ENCODE data around the gene TMEM141.

Gene TMEM141

GRCh38 chr9:136774416-136775045 lies 16.6 kb upstream of the TMEM141 start:
- DNase-seq (ENCODE audit: low spot score): peak; percentile 28
- no peak for ATAC-seq (ENCODE audit: low read depth)
- H3K27ac ChIP-seq (ENCODE audit: poor library complexity, severe bottlenecking): no peak overlapping the region
- peaks cover 3% of the 10 kb centered on the region for H3K27me3 ChIP-seq (ENCODE audit: insufficient read depth, poor library complexity, severe bottlenecking)
- H3K9me3 ChIP-seq (ENCODE audit: severe bottlenecking): no peaks in the 10 kb centered on the region
- no peak overlapping the region for H3K4me3 ChIP-seq (ENCODE audit: severe bottlenecking)
- no peaks in the 10 kb centered on the region for H3K4me1 ChIP-seq (ENCODE audit: insufficient read depth, poor library complexity, severe bottlenecking)
- no peak for TF ChIP-seq CTCF (IDR thresholded peaks at IDR 0.05; ENCODE audit: poor library complexity, severe bottlenecking)
- no peaks in the 10 kb centered on the region for H3K36me3 ChIP-seq (ENCODE audit: low read depth)

- ATAC-seq (ENCODE audit: low read depth) (no peak), DNase-seq (ENCODE audit: low spot score) (peak; percentile 38)
- no peak overlapping the region for H3K27ac ChIP-seq (ENCODE audit: poor library complexity, severe bottlenecking)
- no peaks in the 10 kb centered on the region for H3K36me3 ChIP-seq (ENCODE audit: low read depth)
- no peaks in the 10 kb centered on the region for H3K4me1 ChIP-seq (ENCODE audit: insufficient read depth, poor library complexity, severe bottlenecking)
- peaks cover 3% of the 10 kb centered on the region for H3K27me3 ChIP-seq (ENCODE audit: insufficient read depth, poor library complexity, severe bottlenecking)
- TF ChIP-seq CTCF (IDR thresholded peaks at IDR 0.05; ENCODE audit: poor library complexity, severe bottlenecking): no peak
- no peaks in the 10 kb centered on the region for H3K9me3 ChIP-seq (ENCODE audit: severe bottlenecking)
- no peak overlapping the region for H3K4me3 ChIP-seq (ENCODE audit: severe bottlenecking)
Observed at GRCh38 chr9:136775191-136775590, 16.0 kb upstream of the TMEM141 start.

GRCh38 chr9:136776947-136777346 lies 14.2 kb upstream of the TMEM141 start:
- H3K36me3 ChIP-seq (ENCODE audit: low read depth): no peaks in the 10 kb centered on the region
- ATAC-seq (ENCODE audit: low read depth) (no peak), DNase-seq (ENCODE audit: low spot score) (no peak)
- no peaks in the 10 kb centered on the region for H3K9me3 ChIP-seq (ENCODE audit: severe bottlenecking)
- no peak for TF ChIP-seq CTCF (IDR thresholded peaks at IDR 0.05; ENCODE audit: poor library complexity, severe bottlenecking)
- H3K27ac ChIP-seq (ENCODE audit: poor library complexity, severe bottlenecking): no peak overlapping the region
- no peak overlapping the region for H3K4me3 ChIP-seq (ENCODE audit: severe bottlenecking)
- H3K27me3 ChIP-seq (ENCODE audit: insufficient read depth, poor library complexity, severe bottlenecking): peaks cover 3% of the 10 kb centered on the region
- H3K4me1 ChIP-seq (ENCODE audit: insufficient read depth, poor library complexity, severe bottlenecking): no peaks in the 10 kb centered on the region

- ATAC-seq (ENCODE audit: low read depth) (no peak), DNase-seq (ENCODE audit: low spot score) (no peak)
- Histone ChIP-seq H3K27me3 (ENCODE audit: insufficient read depth, poor library complexity, severe bottlenecking) (peaks cover 3% of the 10 kb centered on the region), H3K9me3 (ENCODE audit: severe bottlenecking) (no peaks in the 10 kb centered on the region), H3K4me1 (ENCODE audit: insufficient read depth, poor library complexity, severe bottlenecking) (no peaks in the 10 kb centered on the region), H3K4me3 (ENCODE audit: severe bottlenecking) (no peak overlapping the region), H3K36me3 (ENCODE audit: low read depth) (no peaks in the 10 kb centered on the region), H3K27ac (ENCODE audit: poor library complexity, severe bottlenecking) (no peak overlapping the region)
- TF ChIP-seq CTCF (IDR thresholded peaks at IDR 0.05; ENCODE audit: poor library complexity, severe bottlenecking): no peak
Observed at GRCh38 chr9:136777359-136777758, 13.8 kb upstream of the TMEM141 start.

- no peak for TF ChIP-seq CTCF (IDR thresholded peaks at IDR 0.05; ENCODE audit: poor library complexity, severe bottlenecking)
- Histone ChIP-seq H3K9me3 (ENCODE audit: severe bottlenecking) (no peaks in the 10 kb centered on the region), H3K27me3 (ENCODE audit: insufficient read depth, poor library complexity, severe bottlenecking) (peaks cover 3% of the 10 kb centered on the region), H3K36me3 (ENCODE audit: low read depth) (no peaks in the 10 kb centered on the region), H3K27ac (ENCODE audit: poor library complexity, severe bottlenecking) (no peak overlapping the region), H3K4me3 (ENCODE audit: severe bottlenecking) (no peak overlapping the region), H3K4me1 (ENCODE audit: insufficient read depth, poor library complexity, severe bottlenecking) (no peaks in the 10 kb centered on the region)
- DNase-seq (ENCODE audit: low spot score): no peak
- ATAC-seq (ENCODE audit: low read depth): no peak
Observed at GRCh38 chr9:136779808-136780207, 11.3 kb upstream of the TMEM141 start.

Data from RWPE2 (cell line).